GM21786 (cell line): ENCODE data around the gene SMNDC1.
A peak's percentile ranks its signal among the peaks of the same experiment; 100 is the strongest.
"Not testable (repeated sequence)": the region's sequence is repeated elsewhere in the genome, so short reads cannot be mapped to it uniquely, and the experiment has no call there.

Source experiments
- ATAC-seq: cut with Tn5 transposase; IDR thresholded peaks from one replicate; pipeline ENCODE4 v1.9.1; 2021; ENCODE audit not compliant: unreplicated experiment

SMNDC1 gene

DNA sequence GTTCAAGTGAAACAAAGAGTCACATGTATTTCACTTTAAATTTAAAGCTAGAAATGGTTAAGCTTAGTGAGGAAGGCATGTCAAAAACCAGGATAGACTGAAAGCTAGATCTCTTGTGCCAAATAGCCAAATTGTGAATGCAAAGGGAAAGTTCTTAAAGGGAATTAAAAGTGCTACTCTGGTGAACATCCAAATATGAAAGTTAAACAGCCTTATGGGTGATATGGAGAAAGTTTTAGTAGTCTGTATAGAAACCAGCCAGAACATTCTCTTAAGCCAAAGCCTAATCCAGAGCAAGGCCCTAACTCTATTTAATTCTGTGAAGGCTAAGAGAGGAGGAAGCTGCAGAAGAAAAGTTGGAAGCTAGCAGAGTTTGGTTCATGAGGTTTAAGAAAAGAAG lies 50.3 kb downstream of the SMNDC1 start:
- ATAC-seq, result no peak

DNA sequence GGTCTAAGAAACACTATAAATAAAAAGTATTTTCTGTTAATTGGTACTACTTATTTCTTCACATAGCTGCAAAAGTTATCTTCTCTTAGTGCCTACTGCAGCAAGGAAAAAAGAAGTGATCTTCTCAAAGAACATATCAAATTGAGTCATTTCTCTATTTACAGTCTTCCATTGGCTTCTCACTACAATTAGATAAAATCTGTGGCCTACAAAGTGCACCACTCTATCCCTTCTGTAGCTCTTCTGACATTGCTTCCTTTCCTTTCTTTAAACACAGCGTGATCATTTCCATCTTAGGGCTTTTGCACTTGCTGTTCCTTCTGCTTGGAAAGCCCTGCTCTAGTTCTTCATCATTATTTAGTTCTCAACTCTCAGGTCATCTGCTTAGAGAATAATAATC lies 52.6 kb downstream of the SMNDC1 start:
- ATAC-seq, result no peak

DNA sequence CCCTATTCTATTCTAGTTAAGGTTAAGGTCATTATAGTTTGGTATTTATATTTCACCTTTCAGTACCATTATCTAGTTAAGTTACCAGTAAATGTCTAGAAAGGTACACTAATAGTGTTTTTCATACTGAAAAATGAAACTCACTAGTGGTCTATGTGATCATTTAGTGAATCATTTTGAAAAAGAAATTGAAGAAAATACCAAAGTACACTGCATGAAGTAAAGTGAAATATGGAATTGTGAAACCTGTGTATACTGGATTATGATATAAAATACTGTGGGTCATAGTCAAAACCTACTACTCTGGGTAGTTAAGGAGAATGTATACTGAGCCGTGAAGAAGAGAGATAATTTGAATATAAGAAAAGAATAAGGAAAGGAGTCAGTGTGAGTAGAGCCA lies 53.3 kb downstream of the SMNDC1 start:
- peak; percentile 83 for ATAC-seq

DNA sequence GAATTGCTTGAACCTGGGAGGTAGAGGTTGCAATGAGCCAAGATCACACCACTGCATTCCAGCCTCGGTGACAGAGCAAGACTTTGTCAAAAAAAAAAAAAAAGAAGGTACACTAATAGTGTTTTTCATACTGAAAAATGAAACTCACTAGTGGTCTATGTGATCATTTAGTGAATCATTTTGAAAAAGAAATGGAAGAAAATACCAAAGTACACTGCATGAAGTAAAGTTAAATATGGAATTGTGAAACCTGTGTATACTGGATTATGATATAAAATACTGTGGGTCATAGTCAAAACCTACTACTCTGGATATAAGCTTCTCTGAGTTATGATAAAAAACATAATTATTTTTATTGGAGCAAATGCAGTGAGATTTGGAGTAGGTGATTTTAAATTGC lies 55.2 kb downstream of the SMNDC1 start:
- peak; percentile 60 for ATAC-seq

DNA sequence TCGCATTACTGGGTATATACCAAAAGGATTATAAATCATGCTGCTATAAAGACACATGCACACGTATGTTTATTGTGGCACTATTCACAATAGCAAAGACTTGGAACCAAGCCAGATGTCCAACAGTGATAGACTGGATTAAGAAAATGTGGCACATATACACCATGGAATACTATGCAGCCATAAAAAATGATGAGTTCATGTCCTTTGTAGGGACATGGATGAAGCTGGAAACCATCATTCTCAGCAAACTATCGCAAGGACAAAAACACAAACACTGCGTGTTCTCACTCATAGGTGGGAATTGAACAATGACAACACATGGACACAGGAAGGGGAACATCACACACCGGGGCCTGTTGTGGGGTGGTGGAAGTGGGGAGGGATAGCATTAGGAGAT lies 56.9 kb downstream of the SMNDC1 start:
- not testable (repeated sequence) for ATAC-seq

DNA sequence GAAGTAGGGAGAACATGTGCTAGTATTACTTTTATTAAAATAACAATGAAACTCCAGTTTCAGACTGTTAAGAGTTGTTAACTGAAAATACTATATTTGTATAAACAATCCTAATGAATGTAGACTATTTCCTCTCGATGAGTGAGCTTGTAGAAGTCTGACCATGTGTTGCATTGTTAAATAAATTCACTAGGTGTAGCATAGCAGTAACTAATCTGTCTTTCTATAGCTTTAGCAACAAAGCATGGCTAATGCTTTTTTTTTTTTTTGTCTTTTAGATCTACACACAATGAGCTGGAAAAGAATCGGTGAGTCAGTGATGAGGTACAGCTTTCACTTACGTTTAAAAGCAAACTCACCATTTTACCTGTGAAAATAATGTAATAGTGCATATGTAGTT lies 60.2 kb downstream of the SMNDC1 start:
- ATAC-seq, result no peak

DNA sequence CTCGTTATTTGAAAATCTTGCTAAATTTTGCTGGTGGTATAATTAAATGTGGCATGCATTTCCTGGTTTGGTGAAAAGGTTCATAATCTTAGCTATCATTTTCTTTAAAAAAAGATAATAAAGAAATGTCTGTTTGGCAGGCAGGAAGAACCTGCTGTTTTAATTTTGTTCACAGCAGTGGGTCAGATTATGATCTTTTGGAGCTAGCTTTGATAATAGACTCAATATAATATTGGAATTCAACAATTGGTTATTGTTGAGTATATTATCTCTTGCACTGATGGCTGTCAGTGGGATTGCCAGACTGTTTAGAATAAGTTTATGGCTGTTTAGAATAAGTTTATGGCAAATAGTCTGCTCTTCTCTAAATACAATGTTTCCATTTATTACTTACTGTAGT lies 62.2 kb downstream of the SMNDC1 start:
- ATAC-seq, result no peak

DNA sequence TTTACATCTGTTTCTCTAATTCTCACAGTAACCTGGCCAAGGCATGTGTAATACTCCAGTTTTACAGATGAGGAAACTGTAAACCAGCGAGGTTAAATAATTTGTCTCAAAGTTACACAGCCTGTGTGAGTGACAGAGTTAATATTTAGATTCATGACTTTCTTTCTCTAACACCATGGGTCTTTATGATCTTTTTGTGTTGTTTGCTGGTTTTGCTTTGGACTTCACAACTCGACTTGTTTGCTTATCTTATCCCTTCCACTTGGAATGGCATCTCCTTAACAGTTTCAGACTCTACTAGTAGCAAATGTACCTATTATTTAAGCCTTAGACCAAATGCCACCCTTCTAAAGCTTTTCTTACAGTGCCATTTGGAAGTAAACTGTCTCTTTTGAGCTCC lies 62.9 kb downstream of the SMNDC1 start:
- ATAC-seq, result no peak

DNA sequence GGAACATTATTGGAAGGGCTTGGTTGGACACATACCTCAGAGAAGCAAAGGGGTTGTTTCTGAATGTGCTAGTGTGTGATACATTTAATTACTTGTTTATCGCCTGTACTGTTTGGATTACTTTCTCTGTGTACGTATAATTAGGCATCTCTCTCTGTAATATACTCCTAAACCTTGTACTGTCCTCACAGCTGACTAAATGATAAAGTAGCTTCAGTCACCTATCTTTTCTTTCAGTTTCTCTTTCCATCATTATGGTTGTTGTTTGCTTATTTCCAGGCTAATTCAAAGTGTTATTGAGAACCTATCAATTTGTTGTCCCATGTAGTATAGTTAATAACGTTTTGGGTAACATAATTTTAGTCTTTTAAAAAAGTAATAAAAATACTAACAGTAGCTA lies 63.3 kb downstream of the SMNDC1 start:
- peak; percentile 71 for ATAC-seq
